T-helper 2 cell treated with Interferon-gamma antibody and Interleukin-4, amounts not matched to agents 100 ng/mL and 5 ng/mL, for 36 hours (primary cell): ENCODE data around the gene DNAH1. TPM values are rescaled to one million over a fixed set of nuclear protein-coding genes. Genes with fewer than 3 reads are reported as not detected.

Experiments used
- intact Hi-C: fragments of 100-400 bp; cut with micrococcal nuclease; formaldehyde crosslinking; loops from one replicate; pipeline ENCODE4 v1.15.1; 2023
- total RNA-seq: library from RNA; stranded (reverse); gene quantifications from 2 replicates; pipeline ENCODE4 v1.2.3, GENCODE V29; 2022

DNAH1 gene
- total RNA-seq, 1 donor from 2014 or later, result 25.9 TPM

DNA sequence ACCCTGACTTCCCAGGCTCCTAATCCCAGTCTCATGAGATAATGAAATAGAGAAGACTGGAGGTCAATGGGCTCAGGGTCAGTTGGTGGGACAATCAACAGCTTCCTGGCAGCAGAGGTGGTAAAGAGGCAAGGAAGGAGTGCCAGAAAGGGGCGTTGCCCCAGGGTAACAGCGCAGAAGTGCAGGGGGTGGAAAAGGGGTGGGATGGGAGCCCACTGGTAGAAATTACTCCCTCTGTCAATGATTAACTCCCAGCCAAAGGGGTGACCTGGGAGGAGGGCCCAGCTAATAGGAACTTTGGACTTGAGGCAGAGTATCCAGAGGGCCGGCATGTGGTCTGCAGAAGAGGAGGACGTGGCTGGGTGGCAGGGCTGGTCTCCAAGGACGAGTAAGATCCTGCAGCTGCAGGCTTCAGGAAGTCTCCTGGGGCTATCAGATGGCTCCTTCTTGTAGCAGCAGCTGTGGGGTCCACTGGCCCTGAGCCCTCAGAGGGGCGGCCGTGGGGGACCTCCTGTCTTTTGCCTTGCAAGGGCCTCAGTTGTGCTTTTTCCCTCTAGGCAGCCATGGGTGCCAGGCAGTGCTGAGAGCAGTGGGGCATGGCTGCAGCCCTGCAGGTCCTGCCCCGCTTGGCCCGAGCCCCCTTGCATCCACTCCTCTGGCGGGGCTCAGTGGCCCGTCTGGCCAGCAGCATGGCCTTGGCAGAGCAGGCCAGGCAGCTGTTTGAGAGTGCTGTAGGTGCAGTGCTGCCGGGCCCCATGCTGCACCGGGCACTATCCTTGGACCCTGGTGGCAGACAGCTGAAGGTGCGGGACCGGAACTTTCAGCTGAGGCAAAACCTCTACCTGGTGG is 26.1 kb upstream of the DNAH1 start:
- intact Hi-C loops, result loop anchor here (2.0 kb wide), 1 partner anchor 51 kb away; the partner anchor contains the start of gene TWF2

DNA sequence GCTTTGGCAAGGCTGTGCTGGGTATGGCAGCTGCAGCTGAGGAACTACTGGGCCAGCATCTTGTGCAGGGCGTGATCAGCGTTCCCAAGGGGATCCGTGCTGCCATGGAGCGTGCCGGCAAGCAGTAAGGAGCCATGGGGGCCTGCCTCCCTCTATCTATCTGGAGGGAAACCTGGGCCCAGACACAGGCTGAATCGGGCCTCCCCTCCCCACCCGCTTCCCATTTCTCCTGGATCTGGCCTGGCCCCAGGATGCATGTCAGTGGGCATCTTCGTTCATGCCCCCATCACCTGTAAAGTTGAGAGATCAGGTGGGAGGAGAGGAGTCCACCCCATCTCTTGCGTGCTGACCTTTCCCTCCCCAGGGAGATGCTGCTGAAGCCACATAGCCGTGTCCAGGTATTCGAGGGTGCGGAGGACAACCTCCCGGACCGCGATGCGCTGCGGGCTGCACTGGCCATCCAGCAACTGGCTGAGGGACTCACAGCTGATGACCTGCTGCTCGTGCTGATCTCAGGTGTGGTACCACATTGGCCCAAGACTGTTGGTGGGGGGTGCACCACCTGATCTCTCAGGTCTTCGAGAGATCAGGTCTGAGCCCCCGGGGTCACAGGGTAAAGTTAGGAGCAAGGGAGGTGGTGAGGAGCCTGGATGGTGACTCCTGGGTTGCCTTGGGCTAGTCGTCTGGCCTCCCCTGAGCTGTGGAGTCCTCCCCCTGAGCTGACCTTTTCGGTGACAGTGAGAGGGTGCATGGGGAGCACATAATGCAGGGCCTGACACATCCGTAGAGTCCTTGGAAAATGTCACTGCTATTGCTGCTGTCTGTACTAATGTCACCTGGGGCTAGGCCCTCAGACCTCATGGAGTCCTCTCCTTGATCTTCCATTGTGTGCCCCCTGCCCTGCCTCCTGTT is 25.3 kb upstream of the DNAH1 start:
- intact Hi-C loops, result no loop called here

DNA sequence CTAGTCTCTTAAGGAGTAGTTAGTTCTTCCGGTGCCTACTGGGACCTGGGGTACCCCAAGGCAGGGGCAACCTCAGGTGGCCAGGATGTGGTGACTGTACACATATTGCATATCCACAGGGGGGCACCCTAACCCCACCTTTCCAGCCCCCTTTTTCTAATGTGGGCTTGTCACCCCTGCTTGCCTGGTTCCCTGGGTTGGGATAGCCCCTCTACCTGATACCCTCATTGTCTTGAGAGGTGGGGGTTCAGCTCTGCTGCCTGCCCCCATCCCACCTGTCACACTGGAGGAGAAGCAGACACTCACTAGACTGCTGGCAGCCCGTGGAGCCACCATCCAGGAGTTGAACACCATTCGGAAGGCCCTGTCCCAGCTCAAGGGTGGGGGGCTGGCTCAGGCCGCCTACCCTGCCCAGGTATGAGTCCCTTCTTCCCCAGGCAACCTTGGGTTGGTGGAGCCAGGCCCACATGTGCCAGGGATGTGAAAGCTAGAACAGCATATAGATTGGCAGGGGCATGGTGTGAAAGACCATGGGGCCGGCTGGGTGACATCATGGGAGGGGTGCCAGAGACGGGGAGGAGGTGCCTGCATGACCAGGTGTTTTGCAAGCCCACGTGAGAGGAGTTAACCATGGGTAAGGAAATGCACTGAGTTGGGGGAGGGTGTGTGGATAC is 24.5 kb upstream of the DNAH1 start:
- intact Hi-C loops, result no loop called here

DNA sequence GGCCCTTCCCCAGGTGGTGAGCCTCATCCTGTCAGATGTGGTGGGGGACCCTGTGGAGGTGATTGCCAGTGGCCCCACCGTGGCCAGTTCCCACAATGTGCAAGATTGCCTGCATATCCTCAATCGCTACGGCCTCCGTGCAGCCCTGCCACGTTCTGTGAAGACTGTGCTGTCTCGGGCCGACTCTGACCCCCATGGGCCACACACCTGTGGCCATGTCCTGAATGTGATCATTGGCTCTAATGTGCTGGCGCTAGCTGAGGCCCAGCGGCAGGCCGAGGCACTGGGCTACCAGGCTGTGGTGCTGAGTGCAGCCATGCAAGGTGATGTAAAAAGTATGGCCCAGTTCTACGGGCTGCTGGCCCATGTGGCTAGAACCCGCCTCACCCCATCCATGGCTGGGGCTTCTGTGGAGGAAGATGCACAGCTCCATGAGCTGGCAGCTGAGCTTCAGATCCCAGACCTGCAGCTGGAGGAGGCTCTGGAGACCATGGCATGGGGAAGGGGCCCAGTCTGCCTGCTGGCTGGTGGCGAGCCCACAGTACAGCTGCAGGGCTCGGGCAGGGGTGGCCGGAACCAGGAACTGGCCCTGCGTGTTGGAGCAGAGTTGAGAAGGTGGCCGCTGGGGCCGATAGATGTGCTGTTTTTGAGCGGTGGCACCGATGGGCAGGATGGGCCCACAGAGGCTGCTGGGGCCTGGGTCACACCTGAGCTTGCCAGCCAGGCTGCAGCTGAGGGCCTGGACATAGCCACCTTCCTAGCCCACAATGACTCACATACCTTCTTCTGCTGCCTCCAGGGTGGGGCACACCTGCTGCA is 23.7 kb upstream of the DNAH1 start:
- intact Hi-C loops, result no loop called here

DNA sequence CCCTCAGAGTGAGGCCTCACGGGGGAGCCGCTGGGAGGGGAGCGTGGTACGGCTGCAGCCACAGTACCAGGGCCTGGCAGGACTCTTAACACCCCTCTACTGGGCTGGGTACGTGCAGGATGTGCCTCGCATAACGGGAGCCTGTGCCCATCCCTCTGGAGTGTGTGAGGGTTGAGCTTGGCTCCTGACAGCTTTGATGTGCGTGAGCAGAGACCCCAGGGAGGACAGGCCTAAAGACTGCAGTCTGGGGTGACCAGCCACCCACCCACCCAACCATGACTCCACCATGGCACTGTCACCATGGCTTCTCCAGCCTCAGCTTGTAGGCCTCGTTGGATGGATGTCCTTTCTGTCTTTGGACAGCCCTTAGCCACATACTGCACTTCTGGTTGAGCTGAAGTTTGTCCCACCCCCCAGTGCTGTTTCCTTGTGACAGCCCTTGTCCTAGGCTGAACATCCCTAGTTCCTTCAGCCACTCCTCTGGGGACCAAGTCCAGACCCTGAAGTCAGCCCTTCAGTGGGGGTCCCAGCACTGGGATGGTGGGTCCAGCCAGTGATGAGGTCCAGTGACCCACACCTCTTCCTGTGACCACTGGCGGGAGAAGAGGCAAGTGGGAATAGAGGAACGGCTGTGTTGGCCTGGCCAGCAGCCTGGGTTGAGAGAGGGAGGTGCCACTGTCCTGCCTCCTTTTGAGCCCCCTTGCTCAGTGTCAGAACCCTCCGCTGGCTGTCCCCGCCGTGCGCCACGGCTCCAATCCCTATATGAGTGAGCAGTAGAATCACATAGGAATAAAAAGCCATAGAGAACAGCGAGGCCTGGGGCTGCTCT is 22.4 kb upstream of the DNAH1 start:
- intact Hi-C loops, result no loop called here

DNA sequence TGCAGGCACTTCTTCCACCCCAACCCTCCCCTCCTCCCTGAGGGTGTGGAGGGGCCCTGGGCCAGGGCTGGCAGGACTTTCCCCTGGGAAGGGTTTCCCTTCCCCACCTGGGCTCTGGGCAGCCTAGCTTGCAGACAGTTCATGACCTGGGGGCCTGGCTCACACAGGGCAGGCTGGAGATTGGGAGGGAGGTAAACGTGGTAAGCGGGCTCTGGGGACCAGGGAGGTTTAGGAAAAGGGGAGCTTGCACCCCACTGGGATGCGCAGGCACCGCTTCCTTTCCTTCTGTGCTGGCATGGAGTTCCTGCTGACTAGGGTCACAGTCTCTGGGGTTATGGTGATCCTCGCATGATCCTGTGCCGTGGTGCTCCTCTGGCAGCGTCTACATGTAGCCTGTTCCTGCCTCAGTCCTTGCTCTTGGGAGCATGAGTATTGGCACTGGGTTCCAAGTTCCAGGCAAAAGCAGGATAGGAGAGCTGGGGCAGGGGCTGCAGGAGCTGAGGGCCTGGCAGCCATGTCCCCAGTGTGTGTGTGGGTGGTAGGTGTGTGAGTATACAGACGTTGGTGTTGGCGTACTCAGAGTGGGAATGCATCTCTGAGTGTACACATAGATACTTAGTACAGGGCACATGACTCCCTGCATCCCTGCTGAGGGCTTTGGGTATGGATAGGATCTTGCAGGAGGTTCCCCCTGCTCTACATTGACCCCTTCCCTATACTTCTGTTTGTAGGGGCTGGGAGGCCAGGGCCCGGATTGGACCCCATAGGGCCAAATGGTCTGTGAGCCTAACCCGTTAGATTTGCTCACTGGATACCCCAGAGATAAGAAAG is 21.6 kb upstream of the DNAH1 start:
- intact Hi-C loops, result no loop called here

DNA sequence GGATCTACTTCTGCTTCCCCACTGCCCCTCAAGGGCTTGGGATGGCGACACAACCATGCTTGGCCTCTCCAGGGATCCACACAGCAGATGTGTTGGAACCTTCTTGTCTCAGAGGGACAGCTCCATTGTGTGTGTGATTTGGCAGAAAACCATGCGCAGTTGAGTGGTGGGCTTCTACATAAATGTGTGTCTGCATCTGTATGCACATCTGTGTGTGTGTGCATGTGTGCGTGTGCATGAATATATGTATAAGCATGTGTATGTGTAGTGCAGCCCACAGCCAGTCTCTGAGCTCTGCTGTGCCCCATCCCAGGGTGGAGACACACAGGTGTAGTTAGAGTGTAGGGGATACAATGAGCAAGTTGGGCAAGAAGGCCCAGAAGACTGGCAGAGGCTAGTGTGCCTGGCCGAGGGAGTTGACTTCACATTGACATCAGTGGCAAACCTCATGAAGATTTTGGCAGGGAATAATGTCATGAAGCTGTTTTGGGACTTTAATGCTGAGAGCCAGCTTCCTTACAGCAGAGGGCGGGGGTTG is 20.4 kb upstream of the DNAH1 start:
- intact Hi-C loops, result no loop called here

DNA sequence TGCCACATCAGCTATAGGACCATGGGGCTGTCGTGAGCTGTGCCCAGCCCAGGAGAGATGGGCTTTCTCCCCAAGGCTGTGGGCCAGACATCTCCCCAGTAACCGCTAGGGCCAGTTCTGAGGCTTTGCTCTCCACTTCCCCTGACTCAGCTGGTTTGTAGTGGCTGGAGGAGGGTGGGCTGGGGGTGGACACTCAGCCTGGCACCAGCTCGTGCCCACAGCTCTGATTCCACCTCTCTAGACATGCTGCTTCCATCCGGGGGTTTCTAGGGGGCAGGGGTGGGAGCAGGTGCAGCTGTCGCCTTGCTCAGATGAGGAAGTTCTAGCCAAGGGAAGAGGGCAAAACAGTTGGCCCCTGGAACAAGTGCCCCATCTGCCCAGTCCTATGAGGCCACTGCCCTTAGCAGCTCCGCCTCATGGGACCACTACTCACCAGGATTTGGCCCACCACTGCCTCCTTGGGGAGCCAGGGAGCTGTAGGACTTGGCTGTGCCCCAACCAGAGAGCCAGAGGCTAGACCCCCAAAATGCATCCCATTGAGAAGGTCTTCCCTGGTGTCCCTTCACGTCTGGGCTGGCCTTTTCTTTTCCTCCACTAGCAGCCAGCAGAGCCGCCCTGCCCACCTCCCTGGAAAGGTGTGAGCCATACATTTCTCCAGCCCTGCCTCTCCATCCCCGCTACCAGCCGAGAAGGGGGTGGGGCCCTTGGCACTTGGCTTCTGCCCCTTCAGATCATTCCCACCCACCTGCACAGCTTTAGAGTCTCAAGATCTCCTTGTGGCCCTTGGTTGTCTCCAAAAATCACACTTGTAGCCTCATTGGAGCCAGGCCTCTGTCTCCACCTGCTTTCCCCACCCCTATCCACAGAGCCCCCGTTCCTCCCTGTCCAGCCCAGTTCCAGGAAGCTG is 18.6 kb upstream of the DNAH1 start:
- intact Hi-C loops, result no loop called here

DNA sequence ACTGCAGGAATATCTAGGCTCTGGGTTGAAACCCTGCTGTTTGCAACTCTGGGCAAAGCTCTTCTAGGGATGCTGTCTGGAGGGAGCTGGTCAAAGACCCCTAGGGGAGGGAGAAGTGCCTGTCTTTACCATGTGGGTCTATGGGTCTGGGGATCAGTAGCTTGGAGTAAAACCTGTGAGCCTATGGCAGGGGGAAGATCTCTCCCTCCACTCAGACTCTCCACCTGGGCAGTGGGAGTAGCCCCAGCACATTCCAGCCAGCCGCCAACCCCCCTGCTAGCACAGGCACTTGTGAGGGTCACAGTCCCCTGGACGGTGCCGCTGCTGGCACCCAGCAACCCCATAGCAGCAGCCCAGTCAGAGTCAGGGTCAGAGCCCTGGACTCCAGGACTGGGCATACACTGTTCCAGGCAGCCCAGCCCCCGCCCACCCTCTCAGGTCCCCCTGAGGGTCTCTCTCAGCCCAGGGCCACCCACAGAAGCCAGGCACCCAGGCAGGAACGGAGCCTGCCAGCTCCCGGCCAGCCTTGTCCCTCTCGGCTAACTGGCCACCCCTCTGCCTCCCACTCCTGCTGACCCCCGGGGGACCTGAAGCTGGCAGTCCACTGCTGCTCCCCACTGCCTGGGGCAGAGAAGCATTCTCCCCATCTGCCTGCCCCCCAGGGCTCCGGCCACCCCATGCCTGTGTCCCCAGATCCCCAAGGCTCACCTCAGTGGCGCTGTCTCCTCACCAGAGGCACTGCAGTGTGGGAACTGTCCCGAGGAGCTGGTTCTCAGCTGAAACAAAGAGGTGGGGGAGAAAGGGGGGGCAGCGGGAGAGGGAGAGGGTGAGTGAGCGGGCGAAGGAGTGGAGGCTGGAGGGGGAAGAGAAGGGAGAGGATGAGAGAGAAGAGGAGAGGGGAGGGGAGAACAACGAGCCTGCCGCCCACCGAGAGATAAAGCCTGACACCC is 17.7 kb upstream of the DNAH1 start:
- intact Hi-C loops, result no loop called here

DNA sequence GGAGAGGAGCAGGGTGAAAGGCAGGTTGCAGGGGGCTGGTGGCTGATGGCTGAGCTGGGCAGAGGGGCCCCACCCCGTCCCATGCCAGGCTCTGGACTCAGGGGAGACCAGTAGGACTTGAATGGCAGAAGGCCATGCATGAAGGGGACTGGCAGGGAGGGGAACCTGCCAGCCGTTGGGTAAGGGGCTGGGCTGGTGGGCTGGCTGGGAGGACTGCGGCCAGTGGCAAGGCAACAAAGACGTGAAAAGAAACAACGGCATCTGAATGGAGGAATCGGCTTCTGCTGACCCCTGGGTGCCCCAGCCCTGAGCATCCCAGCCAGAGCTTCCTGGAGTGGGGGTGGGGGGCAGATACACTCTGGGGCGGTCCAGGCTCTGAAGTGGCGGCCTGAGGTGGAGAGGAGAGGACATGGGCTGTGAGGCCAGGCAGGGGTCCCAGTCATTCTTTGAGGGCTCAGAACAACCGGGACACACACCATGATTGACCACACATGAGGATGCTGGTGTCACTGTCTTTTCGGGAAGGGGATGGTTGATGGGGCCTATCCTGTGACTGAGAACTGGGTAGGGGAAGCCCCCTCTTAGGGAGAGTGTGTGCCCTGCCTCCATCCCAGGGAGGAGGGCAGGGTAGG is 16.8 kb upstream of the DNAH1 start:
- intact Hi-C loops, result no loop called here

DNA sequence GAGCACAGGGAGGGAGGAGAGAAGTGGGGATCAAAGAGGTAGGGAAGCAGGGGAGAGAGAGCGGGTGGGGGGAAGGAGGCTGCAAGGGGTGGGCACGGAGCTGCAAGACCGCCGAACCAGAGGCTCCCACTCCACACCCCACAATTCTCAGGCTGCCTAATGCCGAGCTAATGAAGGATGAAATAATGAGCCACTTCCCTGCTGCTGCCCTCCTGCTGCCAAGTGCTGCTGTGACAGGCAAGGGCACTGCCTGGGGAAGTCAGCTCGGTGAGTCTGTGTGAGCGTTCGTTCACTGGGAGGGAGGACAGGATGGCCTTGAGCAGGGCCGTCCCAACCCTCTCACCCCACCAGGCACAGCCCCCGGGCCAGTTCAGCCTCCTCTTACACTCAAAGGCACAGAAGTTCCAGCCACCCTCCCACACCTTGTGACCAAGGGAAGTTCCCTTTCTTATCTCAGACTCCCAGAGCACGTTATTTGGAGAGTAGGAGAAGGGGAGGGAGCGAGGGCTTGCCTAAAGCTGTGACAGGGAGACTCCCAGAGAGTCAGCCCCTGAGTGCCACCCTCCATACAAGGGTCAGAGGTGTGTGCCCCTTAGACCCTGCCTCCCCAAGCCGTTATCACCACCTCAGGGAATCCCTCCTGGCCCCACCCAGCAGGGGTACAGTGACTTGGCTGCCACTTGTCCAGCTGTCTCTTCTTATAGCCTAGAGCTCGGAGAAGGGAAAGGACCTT is 16.1 kb upstream of the DNAH1 start:
- intact Hi-C loops, result no loop called here

DNA sequence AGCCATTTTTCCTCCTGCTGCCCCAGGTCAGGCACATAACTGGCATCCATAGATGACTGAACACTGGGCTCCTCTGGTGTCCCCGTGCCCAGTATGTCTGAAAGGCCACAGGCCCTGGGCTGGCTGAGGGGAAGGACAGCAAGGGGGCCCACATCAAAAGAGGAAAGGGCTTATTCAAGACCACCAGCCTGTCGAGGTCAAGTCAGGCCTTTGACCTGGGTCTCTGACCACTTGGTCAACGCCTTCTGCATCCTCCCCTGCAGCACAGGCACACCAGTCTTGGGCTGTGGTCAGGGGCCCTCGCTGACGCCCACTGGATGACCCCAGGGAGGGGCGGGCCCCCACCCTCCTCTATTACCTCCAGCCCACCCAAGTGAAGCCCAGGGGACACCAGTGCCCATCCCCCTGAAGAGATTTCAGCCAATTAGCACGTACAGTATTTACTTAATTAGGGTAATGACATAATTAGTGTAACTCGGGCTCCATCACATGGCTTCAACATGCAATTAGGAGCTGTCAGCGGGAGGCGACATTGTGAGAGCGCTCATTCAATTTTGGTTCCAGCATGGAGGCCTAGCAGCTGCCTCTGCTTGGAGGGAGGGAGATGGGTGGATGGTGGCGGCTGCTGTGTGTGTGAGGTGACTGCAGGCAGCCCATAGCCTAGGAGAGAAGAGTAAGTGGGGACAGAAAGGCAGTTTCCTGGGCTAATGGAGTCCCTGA is 13.5 kb upstream of the DNAH1 start:
- intact Hi-C loops, result no loop called here

DNA sequence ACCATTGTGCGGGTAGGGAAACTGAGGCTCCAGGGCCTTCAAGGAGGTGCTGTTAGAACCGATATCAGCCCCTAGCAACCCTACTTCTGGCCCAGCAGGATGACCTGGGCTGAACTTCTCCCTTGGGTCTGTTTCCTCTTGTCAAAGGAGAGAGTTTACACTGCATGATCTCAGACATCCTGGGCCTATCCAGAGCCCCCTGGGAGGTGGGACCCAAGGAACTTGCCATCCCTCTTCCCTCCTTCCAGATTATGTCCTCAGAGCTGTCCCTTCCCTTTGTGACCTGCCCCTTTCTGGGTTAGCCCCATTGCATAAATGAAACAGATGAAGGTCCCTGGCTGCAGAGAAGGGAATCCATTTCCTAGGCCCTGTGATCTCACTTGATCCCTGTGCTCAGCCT is 12.3 kb upstream of the DNAH1 start:
- intact Hi-C loops, result no loop called here

DNA sequence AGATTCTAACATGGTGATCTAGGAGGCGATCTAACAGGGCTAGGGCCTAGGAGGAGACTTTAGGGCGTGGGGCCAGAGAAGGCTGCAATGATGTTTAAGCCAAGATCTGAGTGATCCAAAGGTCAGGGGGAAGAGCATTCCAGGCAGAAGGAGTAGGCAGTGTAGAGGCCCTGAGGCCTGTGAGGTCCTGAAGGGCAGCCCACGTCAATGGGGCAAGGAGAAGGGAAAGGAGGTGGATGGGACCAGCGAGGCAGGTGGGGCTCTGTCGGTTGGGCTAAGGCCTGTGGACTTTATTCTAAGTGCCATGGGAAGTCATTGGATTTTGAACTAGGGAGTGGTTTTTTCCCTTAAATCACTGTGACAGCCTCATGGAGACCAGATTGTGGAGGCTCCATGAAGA is 10.2 kb upstream of the DNAH1 start:
- intact Hi-C loops, result no loop called here

DNA sequence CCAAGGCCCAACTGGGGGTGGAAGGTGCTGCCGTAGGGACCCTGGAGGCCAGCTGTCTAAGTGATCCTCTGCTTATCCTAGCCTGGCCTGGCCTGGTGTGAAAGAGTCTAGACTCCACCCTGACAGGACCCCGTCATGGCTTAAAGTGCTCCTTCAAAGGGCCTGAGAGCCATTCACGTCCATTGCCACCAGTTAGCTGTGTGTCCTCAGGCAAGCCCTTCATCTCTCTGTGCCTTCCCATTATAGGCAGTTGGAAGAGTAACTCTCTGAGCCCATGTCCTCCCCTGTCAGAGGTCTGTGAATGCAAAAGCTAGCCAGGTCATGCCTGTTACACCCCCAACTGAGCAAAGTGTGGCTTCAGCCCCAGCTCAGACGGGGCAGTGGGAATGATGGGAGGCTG is 9.1 kb upstream of the DNAH1 start:
- intact Hi-C loops, result no loop called here
